Kidney glomerular epithelial cell (primary cell): ENCODE measurements around the gene GARS1.
"Not testable (repeated sequence)": the region's sequence is repeated elsewhere in the genome, so short reads cannot be mapped to it uniquely, and the experiment has no call there.

Source experiments
- DNase-seq: peaks from one replicate; lab custom pipeline; 2025; lab: John Stamatoyannopoulos, UW

GARS1 gene

GRCh38 chr7:30594540-30595435, at the start of gene GARS1:
TSS of gene GARS1 (plus strand) at chr7:30594878. CDS start at chr7:30594922, 44 bp downstream.
- DNase-seq = peak; percentile 87

GRCh38 chr7:30545791-30546555, 48.7 kb upstream of the GARS1 start:
- no peak for DNase-seq

- no peak for DNase-seq
Measured at GRCh38 chr7:30546596-30546995, 48.1 kb upstream of the GARS1 start.

- DNase-seq = peak; percentile 40
Measured at GRCh38 chr7:30548845-30549244, 45.8 kb upstream of the GARS1 start.

GRCh38 chr7:30549931-30550493, 44.7 kb upstream of the GARS1 start:
- DNase-seq = no peak

- DNase-seq = no peak
Measured at GRCh38 chr7:30552330-30552729, 42.3 kb upstream of the GARS1 start.

- no peak for DNase-seq
Measured at GRCh38 chr7:30553141-30553540, 41.5 kb upstream of the GARS1 start.

- DNase-seq = no peak
Measured at GRCh38 chr7:30553546-30553945, 41.1 kb upstream of the GARS1 start.

- DNase-seq = no peak
Measured at GRCh38 chr7:30555525-30555924, 39.2 kb upstream of the GARS1 start.

GRCh38 chr7:30556840-30557239, 37.8 kb upstream of the GARS1 start:
- DNase-seq = no peak

GRCh38 chr7:30557245-30557644, 37.4 kb upstream of the GARS1 start:
- DNase-seq = no peak

- DNase-seq = no peak
Measured at GRCh38 chr7:30559611-30560010, 35.1 kb upstream of the GARS1 start.

GRCh38 chr7:30561389-30561788, 33.3 kb upstream of the GARS1 start:
- DNase-seq = no peak

GRCh38 chr7:30562498-30562897, 32.2 kb upstream of the GARS1 start:
- peak; percentile 6 for DNase-seq

- DNase-seq = peak; percentile 38
Measured at GRCh38 chr7:30562909-30563308, 31.8 kb upstream of the GARS1 start.

GRCh38 chr7:30563326-30563942, 31.2 kb upstream of the GARS1 start:
- peak; percentile 63 for DNase-seq

- peak; percentile 81 for DNase-seq
Measured at GRCh38 chr7:30564243-30564892, 30.3 kb upstream of the GARS1 start.

- peak; percentile 47 for DNase-seq
Measured at GRCh38 chr7:30566596-30566995, 28.1 kb upstream of the GARS1 start.

- DNase-seq = no peak
Measured at GRCh38 chr7:30567081-30567480, 27.6 kb upstream of the GARS1 start.

GRCh38 chr7:30570238-30570637, 24.4 kb upstream of the GARS1 start:
- DNase-seq = not testable (repeated sequence)

- DNase-seq = no peak
Measured at GRCh38 chr7:30572212-30572841, 22.4 kb upstream of the GARS1 start.
